NCI-H2227 treated with DMSO at 0.1 percent for 48 hours (cell line): ENCODE data around the gene PSMC2.
"Not testable (repeated sequence)": the region's sequence is repeated elsewhere in the genome, so short reads cannot be mapped to it uniquely, and the experiment has no call there.

Experiments
- DNase-seq: peaks from one replicate; lab custom pipeline; 2025; lab: John Stamatoyannopoulos, UW

Gene PSMC2

GRCh38 chr7:103379270-103379975, 32.0 kb downstream of the PSMC2 start:
- no peak for DNase-seq

- DNase-seq: no peak
These were observed 33.1 kb downstream of the PSMC2 start for GRCh38 chr7:103380395-103381191.

- no peak for DNase-seq
These were observed 34.0 kb downstream of the PSMC2 start for GRCh38 chr7:103381280-103382031.

- no peak for DNase-seq
These were observed 34.6 kb downstream of the PSMC2 start for GRCh38 chr7:103382032-103382402.

GRCh38 chr7:103387242-103387641, 39.8 kb downstream of the PSMC2 start:
- no peak for DNase-seq

- DNase-seq: no peak
These were observed 41.2 kb downstream of the PSMC2 start for GRCh38 chr7:103388469-103389140.

- no peak for DNase-seq
These were observed 41.8 kb downstream of the PSMC2 start for GRCh38 chr7:103389263-103389662.

GRCh38 chr7:103391150-103391549, 43.7 kb downstream of the PSMC2 start:
- DNase-seq: no peak

- DNase-seq: no peak
These were observed 44.5 kb downstream of the PSMC2 start for GRCh38 chr7:103391976-103392375.

GRCh38 chr7:103394566-103394965, 47.1 kb downstream of the PSMC2 start:
- DNase-seq: no peak

- no peak for DNase-seq
These were observed 47.6 kb downstream of the PSMC2 start for GRCh38 chr7:103395071-103395470.

- DNase-seq: no peak
These were observed 49.0 kb downstream of the PSMC2 start for GRCh38 chr7:103396471-103396870.

GRCh38 chr7:103398483-103399127, 51.2 kb downstream of the PSMC2 start:
- no peak for DNase-seq

- not testable (repeated sequence) for DNase-seq
These were observed 52.2 kb downstream of the PSMC2 start for GRCh38 chr7:103399687-103400086.

- not testable (repeated sequence) for DNase-seq
These were observed 58.6 kb downstream of the PSMC2 start for GRCh38 chr7:103405789-103406613.

- no peak for DNase-seq
These were observed 64.7 kb downstream of the PSMC2 start for GRCh38 chr7:103412151-103412550.

GRCh38 chr7:103413407-103413806, 66.0 kb downstream of the PSMC2 start:
- DNase-seq: no peak

- no peak for DNase-seq
These were observed 70.8 kb downstream of the PSMC2 start for GRCh38 chr7:103418241-103418640.
